Epithelial cell of proximal tubule (primary cell): ENCODE data around the gene RORC. TPM values are rescaled to one million over a fixed set of nuclear protein-coding genes. Genes with fewer than 3 reads are reported as not detected.

Experiments used
- DNase-seq: peaks from one replicate; pipeline ENCODE4 v3.0.0-alpha.2; 2011; ENCODE audit warnings: low read depth
- H3K4me3 ChIP-seq: 2 replicates; pipeline ENCODE4 v1.5.1; 2011; ENCODE audit warnings: low read depth, mild to moderate bottlenecking, low read length
- total RNA-seq: library from RNA; depleted of rRNA; stranded (reverse); fragments of >200 nt; gene quantifications from 2 replicates; pipeline ENCODE4 v1.2.3, GENCODE V29; 2015
- TF ChIP-seq, protein P1 (sequence below): conservative IDR thresholded peaks from 2 replicates; pipeline ENCODE4 v1.5.1; 2012; ENCODE audit warnings: low read depth, mild to moderate bottlenecking, low read length

Gene RORC
- total RNA-seq, 1 donor from 2014 or later = not detected

DNA sequence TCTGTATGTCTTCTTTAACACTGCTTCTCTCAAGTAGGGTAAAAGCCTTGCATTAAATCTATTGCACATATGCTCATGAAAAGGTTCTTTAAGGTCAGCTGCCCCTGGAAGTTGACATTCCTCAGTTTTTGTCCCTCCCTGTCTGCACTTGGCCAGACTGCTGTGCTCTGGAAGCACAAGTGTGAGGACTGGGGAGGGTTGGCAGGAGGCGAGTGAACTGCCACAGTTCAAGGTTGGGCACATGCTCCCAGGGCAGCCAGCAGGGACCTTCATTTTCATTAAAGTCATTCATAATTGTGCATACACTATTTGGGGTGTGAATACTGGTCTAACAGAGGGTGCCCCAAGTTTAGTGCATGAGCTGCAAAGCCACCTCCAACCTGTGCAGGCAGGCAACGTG is 32.8 kb upstream of the RORC start:
- TF ChIP-seq, protein P1, sequence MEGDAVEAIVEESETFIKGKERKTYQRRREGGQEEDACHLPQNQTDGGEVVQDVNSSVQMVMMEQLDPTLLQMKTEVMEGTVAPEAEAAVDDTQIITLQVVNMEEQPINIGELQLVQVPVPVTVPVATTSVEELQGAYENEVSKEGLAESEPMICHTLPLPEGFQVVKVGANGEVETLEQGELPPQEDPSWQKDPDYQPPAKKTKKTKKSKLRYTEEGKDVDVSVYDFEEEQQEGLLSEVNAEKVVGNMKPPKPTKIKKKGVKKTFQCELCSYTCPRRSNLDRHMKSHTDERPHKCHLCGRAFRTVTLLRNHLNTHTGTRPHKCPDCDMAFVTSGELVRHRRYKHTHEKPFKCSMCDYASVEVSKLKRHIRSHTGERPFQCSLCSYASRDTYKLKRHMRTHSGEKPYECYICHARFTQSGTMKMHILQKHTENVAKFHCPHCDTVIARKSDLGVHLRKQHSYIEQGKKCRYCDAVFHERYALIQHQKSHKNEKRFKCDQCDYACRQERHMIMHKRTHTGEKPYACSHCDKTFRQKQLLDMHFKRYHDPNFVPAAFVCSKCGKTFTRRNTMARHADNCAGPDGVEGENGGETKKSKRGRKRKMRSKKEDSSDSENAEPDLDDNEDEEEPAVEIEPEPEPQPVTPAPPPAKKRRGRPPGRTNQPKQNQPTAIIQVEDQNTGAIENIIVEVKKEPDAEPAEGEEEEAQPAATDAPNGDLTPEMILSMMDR = no peak
- no peak overlapping the region for H3K4me3 ChIP-seq
- DNase-seq = no peak

DNA sequence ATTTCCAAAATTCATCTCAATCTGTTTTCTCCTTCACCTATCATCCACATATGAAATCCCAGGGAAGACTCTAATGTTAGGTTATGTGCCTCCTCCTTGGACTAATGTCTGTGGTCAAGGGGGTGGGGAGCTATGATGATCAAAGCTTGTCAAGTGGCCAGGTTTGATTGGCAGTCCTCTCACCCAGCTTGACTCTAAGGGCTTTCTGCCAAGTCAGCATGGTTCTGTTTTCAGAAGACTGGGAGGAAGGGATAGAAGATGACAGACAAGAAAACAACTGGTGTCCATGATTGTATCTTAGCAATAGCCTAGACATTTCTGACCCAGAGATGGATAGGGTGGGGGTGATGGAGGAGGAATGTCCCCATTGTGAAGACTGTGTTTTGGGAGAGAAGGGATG is 31.0 kb upstream of the RORC start:
- H3K4me3 ChIP-seq = no peak overlapping the region
- TF ChIP-seq, protein P1 = no peak
- DNase-seq = no peak

DNA sequence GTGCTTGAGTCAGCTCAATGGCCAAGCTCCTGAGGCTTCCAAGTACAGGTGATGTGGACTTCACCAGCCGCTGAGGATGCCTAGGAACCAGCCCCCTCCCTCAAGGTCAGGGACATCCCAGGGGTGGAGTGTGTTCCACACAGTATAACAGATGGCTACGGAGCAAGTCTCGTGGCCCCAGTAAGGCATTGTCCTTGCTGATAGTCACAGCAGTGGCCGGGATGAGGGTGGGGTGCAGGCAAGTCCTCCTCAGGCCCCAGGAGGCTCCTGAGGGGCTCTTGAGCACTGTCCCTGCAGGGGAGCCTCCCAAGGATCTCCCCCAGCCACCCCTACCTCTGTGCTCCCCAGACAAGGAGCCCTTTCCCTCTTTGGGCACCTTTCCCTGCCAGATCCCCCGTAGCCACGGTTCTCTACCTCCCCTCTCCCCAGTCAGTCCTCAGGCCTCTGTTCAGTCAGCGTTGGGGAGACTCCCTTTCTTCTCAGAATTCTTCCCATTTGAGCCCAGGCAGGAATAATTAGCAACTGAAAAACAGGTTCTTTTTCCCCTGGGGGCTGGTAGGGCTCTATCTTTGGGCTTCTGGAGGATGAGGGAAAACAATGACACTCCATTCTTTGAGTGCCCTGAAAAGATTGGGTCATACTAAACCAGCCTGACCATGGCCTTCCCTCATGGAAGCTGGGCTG is 29.0 kb upstream of the RORC start:
- DNase-seq = no peak
- no peak overlapping the region for H3K4me3 ChIP-seq
- TF ChIP-seq, protein P1 = no peak

DNA sequence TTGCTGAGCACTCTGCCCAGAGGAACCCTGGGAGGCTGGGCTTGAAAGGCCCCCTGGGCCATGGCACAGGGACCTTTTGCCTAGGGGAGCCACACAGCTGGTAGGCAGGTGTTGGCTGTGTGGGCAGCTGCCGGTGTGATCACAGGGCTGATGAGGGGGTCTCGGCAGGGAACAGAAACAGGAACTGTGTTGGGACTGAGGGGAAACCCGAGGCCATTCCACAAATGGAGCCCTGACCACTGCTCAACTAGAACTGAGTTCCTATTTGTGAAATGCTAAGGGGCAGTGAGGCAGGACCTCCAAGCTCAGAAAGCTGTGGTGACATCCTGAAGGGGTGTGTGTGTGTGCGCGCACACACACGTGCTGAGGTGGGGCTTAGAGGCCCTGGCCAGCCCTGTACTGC is 28.3 kb upstream of the RORC start:
- no peak for DNase-seq
- H3K4me3 ChIP-seq = no peak overlapping the region
- TF ChIP-seq, protein P1 = no peak

DNA sequence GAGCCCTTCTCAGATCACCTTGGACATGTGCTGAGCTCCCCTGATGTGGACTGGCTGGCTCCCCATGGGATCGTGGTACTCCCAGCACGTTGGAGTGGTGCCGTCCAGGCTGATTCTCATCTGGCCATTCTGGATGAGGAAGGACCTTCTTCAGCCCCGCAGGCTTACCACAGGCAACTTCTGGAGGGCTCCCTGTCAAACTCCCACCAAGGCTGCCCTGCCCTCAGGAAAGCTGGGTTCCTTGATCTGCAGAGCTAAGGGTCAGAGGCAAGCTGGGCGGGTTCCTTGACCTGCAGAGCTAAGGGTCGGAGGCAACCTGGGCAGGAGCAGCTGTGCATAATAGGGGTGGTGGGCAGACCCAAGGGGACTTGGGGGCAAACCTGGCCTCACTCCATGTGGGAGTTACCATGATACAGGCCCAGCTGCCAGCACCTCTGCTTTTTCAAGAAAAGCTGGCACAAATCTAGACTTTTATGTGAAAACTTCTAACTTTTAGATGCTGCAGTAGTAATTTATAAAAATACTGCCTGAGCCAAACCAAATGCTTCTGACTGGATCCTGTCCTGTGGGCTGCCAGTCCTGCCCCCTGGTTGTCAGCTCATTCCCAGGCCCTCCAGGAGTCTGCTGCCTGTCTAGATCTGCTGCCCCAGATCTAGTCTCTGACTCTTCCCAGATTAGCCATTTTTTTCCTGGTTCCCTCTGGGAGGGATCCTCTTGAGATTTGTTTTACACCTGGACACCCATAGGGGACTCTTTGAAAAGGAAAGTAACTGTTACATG is 27.5 kb upstream of the RORC start:
- no peak overlapping the region for H3K4me3 ChIP-seq
- DNase-seq = no peak
- TF ChIP-seq, protein P1 = no peak

DNA sequence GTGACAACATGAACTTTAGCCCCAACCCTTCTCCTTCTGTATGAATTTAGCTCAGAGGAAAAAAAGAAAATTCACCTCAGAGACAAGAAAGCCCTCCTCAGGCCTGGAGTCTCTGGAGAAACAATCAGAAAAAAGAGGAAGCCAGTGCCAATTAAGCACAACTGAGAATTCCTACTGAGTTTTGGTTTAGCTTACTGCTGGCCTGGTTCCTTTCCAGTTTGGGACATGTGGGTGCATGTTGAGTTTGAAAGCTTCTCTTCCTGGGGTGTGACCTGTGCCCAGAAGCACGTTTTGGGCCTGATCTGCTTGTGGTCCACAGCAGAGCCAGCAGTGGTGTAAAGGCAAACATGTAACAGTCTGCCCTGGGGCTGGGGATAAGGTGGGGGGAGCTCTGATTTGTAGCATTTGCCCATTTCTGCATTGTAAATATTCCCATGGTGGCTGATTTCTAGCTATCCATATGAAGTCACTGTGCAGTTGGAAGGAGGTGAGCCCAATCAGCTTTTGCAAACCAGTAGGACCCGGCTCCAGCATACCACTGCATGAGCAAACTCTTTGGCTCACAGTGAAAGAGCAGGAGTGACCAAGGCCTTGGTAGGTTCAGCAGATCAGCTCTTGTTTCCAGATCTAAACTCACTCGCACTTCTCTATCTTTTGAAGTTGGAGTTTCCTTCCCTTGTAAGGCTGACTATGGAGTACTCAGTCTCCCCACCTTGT is 26.6 kb upstream of the RORC start:
- no peak overlapping the region for H3K4me3 ChIP-seq
- DNase-seq = no peak
- TF ChIP-seq, protein P1 = no peak
